Measurements from ENCODE around the gene EEF1B2.
"Not testable (repeated sequence)": the region's sequence is repeated elsewhere in the genome, so short reads cannot be mapped to it uniquely, and the experiment has no call there.

GRCh38 chr2:206181526-206181925, 21.8 kb downstream of the EEF1B2 start:
- not testable (repeated sequence) for TF ChIP-seq POLR2A, CTCF (IDR thresholded peaks at IDR 0.05)
